Right lobe of liver (tissue), 4 donors: ENCODE results near the gene HOXB1.

Experiments used
- CTCF ChIP-seq, 4 donors: fragments of 200-600 bp in 3 of 4; fragments of 450-650 bp in 1 of 4; IDR thresholded peaks; one replicate each; pipeline versions ENCODE4 v1.5.1 to v1.8.0; 2016 to 2022; ENCODE audit warnings: antibody characterized with exemption in 4 of 4, mild to moderate bottlenecking in 2 of 4
- POLR2A ChIP-seq: fragments of 450-650 bp; IDR thresholded peaks from one replicate; pipeline ENCODE4 v1.6.1; 2017; ENCODE audit warnings: antibody characterized with exemption, mild to moderate bottlenecking
- donor health status: DM: no; HTN: no; CAD: no.
- donor health status: DM: no; HTN: no; CAD: no.
- donor health status: DM: no; HTN: yes; CAD: no.

GRCh38 chr17:48553826-48554225 is 23.0 kb upstream of the HOXB1 start:
- TF ChIP-seq POLR2A (no peak), CTCF (IDR thresholded peaks at IDR 0.05) (no peak)
